Measurements from ENCODE around the gene CASP4.
"Not testable (repeated sequence)": the region's sequence is repeated elsewhere in the genome, so short reads cannot be mapped to it uniquely, and the experiment has no call there.

The CASP4 gene

GRCh38 chr11:104968355-104968855 lies at the start of gene CASP4:
Gene CASP4, minus strand, starts transcription at chr11:104968574. Its CDS starts 49 bp downstream, at chr11:104968525.
- DNase-seq, result no peak

GRCh38 chr11:105007463-105007862 lies 39.1 kb upstream of the CASP4 start:
- DNase-seq, result no peak

- DNase-seq, result no peak
Measured at GRCh38 chr11:105005451-105005845, 37.1 kb upstream of the CASP4 start.

- DNase-seq, result no peak
Measured at GRCh38 chr11:105004021-105004420, 35.6 kb upstream of the CASP4 start.

GRCh38 chr11:105003151-105003550 lies 34.8 kb upstream of the CASP4 start:
- no peak for DNase-seq

GRCh38 chr11:105000797-105001196 lies 32.4 kb upstream of the CASP4 start:
- no peak for DNase-seq

- DNase-seq, result no peak
Measured at GRCh38 chr11:105000167-105000566, 31.8 kb upstream of the CASP4 start.

GRCh38 chr11:104999721-105000120 lies 31.3 kb upstream of the CASP4 start:
- no peak for DNase-seq

- no peak for DNase-seq
Measured at GRCh38 chr11:104997288-104997687, 28.9 kb upstream of the CASP4 start.

GRCh38 chr11:104995001-104995408 lies 26.6 kb upstream of the CASP4 start:
- DNase-seq, result peak; percentile 85

- DNase-seq, result no peak
Measured at GRCh38 chr11:104992781-104993180, 24.4 kb upstream of the CASP4 start.

- no peak for DNase-seq
Measured at GRCh38 chr11:104991994-104992393, 23.6 kb upstream of the CASP4 start.

GRCh38 chr11:104984808-104985207 lies 16.4 kb upstream of the CASP4 start:
- DNase-seq, result no peak

GRCh38 chr11:104979839-104980238 lies 11.5 kb upstream of the CASP4 start:
- no peak for DNase-seq

- no peak for DNase-seq
Measured at GRCh38 chr11:104973616-104974015, 5.2 kb upstream of the CASP4 start.

GRCh38 chr11:104972924-104973323 lies 4.5 kb upstream of the CASP4 start:
- DNase-seq, result not testable (repeated sequence)

- DNase-seq, result no peak
Measured at GRCh38 chr11:104970756-104971155, 2.4 kb upstream of the CASP4 start.

GRCh38 chr11:104968856-104969776 lies 742 bp upstream of the CASP4 start:
- DNase-seq, result no peak

GRCh38 chr11:104967534-104968354 lies 630 bp downstream of the CASP4 start:
- no peak for DNase-seq

- DNase-seq, result no peak
Measured at GRCh38 chr11:104965735-104966134, 2.6 kb downstream of the CASP4 start.

GRCh38 chr11:104964247-104964646 lies 4.1 kb downstream of the CASP4 start:
- DNase-seq, result no peak

GRCh38 chr11:104962852-104963251 lies 5.5 kb downstream of the CASP4 start:
- DNase-seq, result no peak

GRCh38 chr11:104957280-104957679 lies 11.1 kb downstream of the CASP4 start:
- DNase-seq, result no peak

GRCh38 chr11:104956528-104956927 lies 11.8 kb downstream of the CASP4 start:
- DNase-seq, result no peak

All from NCI-H1417 treated with DMSO at 0.1 percent for 48 hours (cell line).